ENCODE results near the gene POLQ.

- no peak for TF ChIP-seq POLR2A (IDR thresholded peaks at IDR 0.05; ENCODE audit: borderline replicate concordance, extremely low read depth, insufficient read depth, insufficient read length)
- TF ChIP-seq ZNF274 (IDR thresholded peaks at IDR 0.05; ENCODE audit: low read depth, low read length) = no peak
- TF ChIP-seq CEBPB (IDR thresholded peaks at IDR 0.05; ENCODE audit: low read depth) = no peak
- TF ChIP-seq, protein P1, sequence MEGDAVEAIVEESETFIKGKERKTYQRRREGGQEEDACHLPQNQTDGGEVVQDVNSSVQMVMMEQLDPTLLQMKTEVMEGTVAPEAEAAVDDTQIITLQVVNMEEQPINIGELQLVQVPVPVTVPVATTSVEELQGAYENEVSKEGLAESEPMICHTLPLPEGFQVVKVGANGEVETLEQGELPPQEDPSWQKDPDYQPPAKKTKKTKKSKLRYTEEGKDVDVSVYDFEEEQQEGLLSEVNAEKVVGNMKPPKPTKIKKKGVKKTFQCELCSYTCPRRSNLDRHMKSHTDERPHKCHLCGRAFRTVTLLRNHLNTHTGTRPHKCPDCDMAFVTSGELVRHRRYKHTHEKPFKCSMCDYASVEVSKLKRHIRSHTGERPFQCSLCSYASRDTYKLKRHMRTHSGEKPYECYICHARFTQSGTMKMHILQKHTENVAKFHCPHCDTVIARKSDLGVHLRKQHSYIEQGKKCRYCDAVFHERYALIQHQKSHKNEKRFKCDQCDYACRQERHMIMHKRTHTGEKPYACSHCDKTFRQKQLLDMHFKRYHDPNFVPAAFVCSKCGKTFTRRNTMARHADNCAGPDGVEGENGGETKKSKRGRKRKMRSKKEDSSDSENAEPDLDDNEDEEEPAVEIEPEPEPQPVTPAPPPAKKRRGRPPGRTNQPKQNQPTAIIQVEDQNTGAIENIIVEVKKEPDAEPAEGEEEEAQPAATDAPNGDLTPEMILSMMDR (IDR thresholded peaks at IDR 0.05 in 2 of 3, conservative IDR thresholded peaks at IDR 0.05 in 1 of 3; ENCODE audit: borderline replicate concordance in 1 of 3, insufficient read depth in 1 of 3, low read depth in 2 of 3, low read length in 2 of 3) = peak in 2 of 3 experiments; percentile 23 to 32; a peak in 2 of 6 replicates
Observed at GRCh38 chr3:121488628-121489027, 57.2 kb downstream of the POLQ start.
